Neuron (in vitro differentiated cells): ENCODE results near the gene PLEKHD1.
"Not testable (repeated sequence)": the region's sequence is repeated elsewhere in the genome, so short reads cannot be mapped to it uniquely, and the experiment has no call there.

Source experiments
- H2AFZ ChIP-seq: one replicate; pipeline ENCODE4 v1.6.1; 2013; ENCODE audit warnings: low read depth, mild to moderate bottlenecking, inconsistent platforms, low read length, moderate library complexity
- H3K27me3 ChIP-seq: one replicate; pipeline ENCODE4 v1.6.1; 2013; ENCODE audit warnings: low read length; ENCODE audit not compliant: insufficient read depth
- H3K36me3 ChIP-seq: one replicate; pipeline ENCODE4 v1.6.1; 2013; ENCODE audit warnings: low read length; ENCODE audit not compliant: insufficient read depth
- H3K4me1 ChIP-seq: one replicate; pipeline ENCODE4 v1.6.1; 2013; ENCODE audit warnings: low read length; ENCODE audit not compliant: insufficient read depth
- H3K4me3 ChIP-seq: 2 replicates; pipeline ENCODE4 v1.5.1; 2013; ENCODE audit warnings: mild to moderate bottlenecking, low read length, moderate library complexity
- H3K9me3 ChIP-seq: one replicate; pipeline ENCODE4 v1.6.1; 2013; ENCODE audit warnings: low read length

The PLEKHD1 gene

DNA sequence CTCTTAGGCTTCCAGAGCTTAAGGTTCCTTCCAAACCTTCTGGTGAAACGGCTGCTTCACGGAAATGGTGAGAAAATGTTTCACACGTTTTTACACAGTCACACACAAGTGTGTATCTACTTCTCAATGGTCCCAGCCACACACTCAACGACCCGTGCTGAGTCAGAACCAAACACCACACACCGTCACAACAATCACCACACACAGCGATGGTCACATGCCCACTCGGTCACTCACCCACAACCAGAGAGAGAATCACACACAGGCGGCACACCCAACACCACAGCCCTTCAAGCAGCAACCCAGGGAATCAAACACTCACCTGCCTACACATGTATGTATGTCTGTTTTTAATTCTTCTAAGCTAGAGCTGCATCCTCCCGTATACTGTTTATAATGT is 12.6 kb upstream of the PLEKHD1 start:
- H3K9me3 ChIP-seq = no peaks in the 10 kb centered on the region
- H3K4me1 ChIP-seq = no peaks in the 10 kb centered on the region
- no peaks in the 10 kb centered on the region for H3K27me3 ChIP-seq
- H3K36me3 ChIP-seq = no peaks in the 10 kb centered on the region
- H3K4me3 ChIP-seq = no peak overlapping the region
- H2AFZ ChIP-seq = no peak overlapping the region

DNA sequence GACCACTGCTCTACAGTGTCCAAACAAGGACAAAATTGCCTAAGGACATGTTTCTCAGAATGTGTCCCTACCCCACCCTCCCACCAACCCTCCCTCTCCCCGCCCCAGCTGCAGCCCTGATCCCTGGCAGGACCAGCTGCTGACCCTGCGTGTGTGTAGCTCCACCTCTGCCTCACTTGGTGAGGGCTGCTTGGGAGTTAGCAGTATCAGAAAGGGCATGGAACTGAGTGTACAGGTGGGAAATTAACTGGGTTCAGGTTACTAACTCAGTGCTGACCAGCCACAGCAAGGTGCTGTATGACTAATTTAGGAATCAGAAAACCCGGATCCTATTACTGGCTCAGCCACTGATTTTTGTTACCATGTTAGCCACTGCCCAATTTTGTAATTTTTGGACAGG is 11.3 kb upstream of the PLEKHD1 start:
- no peaks in the 10 kb centered on the region for H3K9me3 ChIP-seq
- no peaks in the 10 kb centered on the region for H3K27me3 ChIP-seq
- no peak overlapping the region for H3K4me3 ChIP-seq
- no peaks in the 10 kb centered on the region for H3K4me1 ChIP-seq
- H3K36me3 ChIP-seq = no peaks in the 10 kb centered on the region
- no peak overlapping the region for H2AFZ ChIP-seq

DNA sequence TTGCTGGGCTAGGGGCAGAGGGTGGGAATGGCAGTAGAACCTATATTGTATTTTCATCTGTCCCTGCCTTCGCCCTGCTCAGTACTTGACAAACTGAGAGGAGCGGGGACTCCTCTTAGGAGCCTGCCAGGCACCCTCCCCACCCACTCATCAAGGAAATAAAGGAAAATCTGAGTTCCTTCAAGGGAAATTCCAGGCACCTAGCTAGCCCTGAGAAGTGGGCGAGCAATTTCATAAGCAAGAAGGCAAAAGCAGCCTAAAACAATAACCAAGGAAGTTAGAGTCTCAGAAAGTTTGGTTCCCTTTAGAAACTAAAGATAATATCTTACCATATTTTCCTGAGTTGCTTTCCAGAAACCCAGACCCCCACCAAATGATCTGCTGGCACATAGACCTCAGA is 10.6 kb upstream of the PLEKHD1 start:
- Histone ChIP-seq H3K4me3 (no peak overlapping the region), H3K27me3 (no peaks in the 10 kb centered on the region), H3K4me1 (no peaks in the 10 kb centered on the region), H2AFZ (no peak overlapping the region), H3K36me3 (no peaks in the 10 kb centered on the region), H3K9me3 (no peaks in the 10 kb centered on the region)

DNA sequence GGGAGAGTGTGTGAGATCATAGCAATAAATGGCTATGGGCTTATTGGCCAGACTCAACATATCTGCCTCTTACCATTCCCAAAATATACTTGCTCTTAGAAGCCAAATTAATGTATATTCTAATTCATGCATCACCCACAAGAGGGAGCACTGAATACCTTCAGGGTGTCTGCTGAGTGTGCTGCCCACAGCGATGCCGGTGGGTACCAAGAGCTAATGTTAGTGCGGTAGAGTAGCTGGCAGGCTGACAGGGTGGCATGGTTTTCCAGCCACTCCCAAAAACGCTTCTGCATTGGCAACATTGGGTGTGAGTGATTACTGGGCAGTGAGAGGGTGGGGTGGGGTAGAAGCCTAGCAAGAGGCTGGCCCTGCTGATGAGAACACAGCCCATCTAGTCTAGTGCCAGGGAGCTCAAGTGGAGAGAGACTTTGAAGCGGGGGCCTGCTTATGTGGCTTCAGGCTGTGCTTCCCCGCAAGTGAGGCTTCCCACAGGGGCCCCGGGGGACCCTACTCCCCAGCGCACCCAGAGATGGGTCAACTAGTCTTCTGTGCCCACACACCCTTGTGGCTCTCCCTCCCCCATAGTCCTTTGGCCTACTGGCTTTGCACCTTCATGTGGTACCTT is 9.2 kb upstream of the PLEKHD1 start:
- Histone ChIP-seq H3K9me3 (no peaks in the 10 kb centered on the region), H3K4me1 (no peaks in the 10 kb centered on the region), H3K36me3 (no peaks in the 10 kb centered on the region), H3K27me3 (no peaks in the 10 kb centered on the region), H3K4me3 (no peak overlapping the region), H2AFZ (no peak overlapping the region)

DNA sequence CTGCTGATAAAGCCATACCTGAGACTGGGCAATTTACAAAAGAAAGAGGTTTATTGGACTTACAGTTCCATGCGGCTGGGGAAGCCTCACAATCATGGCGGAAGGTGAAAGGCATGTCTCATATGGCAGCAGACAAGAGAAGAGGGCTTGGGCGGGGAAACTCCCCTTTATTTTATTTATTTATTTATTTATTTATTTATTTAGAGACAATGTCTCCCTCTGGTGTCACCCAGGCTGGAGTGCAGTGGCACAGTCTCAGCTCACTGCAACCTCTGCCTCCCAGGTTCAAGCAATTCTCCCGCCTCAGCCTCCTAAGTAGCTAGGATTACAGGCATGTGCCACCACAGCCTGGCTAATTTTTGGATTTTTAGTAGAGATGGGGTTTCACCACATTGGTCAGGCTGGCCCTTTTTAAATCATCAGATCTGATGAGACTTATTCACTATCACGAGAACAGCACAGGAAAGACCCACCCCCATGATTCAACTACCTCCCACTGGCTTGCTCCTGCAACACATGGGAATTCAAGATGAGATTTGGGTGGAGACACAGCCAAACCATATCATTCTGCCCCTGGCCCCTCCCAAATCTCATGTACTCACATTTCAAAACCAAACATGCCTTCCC is 7.6 kb upstream of the PLEKHD1 start:
- H3K9me3 ChIP-seq, H2AFZ ChIP-seq, H3K36me3 ChIP-seq, H3K4me3 ChIP-seq, H3K4me1 ChIP-seq: not testable (repeated sequence)
- H3K27me3 ChIP-seq = peaks cover 11% of the 10 kb centered on the region

DNA sequence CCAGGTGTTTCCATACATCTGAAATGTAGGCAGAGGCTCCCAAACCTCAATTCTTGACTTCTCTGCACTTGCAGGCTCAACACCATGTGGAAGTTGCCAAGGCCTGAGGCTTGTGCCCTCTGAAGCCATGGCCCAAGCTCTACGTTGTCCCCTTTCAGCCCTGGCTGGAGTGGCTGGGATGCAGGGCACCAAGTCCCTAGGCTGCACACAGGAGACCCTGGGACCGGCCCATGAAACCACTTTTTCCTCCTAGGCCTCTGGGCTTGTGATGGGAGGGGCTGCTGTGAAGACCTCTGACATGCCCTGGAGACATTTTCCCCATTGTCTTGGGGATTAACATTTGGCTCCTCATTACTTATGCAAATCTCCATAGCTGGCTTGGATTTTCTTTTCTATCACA is 6.5 kb upstream of the PLEKHD1 start:
- not testable (repeated sequence) for H3K4me1 ChIP-seq, H3K4me3 ChIP-seq, H3K36me3 ChIP-seq, H3K9me3 ChIP-seq, H2AFZ ChIP-seq
- H3K27me3 ChIP-seq = peaks cover 22% of the 10 kb centered on the region

DNA sequence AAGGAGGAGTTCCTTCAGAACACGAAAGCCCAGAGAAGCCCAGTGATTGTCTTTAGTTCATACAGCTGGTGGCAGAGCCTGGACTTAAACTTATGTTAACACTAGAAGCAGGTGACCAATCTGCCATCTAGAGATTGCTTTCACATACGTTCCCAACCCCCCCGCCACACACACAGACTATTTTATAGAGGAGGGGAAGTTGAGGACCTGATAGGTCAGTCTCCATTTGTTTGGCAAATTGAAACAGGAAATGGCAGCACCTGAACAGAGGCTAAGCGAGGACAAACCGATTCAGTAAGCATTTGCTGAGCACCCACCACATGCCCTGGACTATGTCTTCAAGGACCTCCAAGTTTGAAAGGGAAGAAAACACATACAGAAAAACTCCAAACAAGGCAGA is 4.8 kb upstream of the PLEKHD1 start:
- Histone ChIP-seq H3K27me3 (peaks cover 38% of the 10 kb centered on the region), H3K4me1 (peaks cover 6% of the 10 kb centered on the region), H3K9me3 (no peaks in the 10 kb centered on the region), H3K36me3 (no peaks in the 10 kb centered on the region), H3K4me3 (no peak overlapping the region), H2AFZ (no peak overlapping the region)

DNA sequence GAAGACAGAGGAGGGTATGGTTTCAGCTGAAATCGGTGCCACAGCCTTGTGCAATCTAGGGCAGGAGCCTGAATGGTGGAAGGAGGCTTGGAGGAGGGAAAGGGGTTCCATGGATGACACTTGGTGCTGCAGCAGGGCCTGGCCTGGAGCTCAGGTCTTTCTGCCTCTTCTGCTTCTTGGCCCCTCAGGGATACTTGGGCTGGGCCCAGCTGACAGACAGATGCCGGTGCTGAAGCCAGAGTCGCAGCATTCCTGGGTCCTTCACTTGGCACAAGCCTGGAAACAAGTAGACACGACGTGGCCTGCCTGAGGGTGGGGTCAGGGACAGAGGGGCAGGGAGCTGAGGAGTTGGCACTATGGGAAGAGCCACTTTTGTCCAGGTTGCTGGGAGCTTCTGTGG is 4.4 kb upstream of the PLEKHD1 start:
- H3K36me3 ChIP-seq = no peaks in the 10 kb centered on the region
- H3K27me3 ChIP-seq = peaks cover 42% of the 10 kb centered on the region

DNA sequence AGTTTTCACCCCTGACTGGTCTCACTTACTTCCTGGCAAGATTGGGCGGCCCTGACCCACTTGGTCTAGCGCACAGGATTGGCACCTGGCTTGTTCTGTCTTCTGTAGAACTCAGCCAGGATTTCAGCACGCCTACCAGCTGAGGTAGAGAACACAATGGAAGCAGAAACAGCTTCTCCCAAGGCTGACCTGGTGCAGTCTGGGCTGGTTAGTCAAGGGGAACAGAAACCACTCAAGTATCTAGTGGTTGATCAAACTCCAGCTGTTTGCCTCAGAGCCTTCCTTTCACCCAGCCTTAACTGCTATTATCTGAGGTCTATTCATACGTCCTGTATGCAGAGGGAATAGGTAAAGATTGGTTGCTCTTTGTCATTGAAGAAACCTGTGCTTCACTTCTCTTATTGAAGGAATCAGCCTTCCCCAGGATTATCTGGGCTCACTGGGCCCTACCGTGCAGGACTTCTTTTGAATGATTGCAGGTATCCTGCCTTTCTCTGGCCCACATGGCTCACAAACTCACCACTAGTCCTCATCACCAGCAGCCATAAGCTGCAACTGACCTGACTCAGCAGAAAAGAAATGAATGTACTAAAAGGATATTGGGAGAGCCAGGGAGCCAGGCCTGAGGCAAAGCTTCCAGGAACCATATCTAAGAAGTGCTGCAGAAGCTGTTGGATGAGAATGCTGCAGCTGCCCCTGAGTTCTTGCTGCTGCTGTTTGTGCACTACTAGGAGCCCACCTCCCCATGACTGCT is 2.5 kb upstream of the PLEKHD1 start:
- H3K27me3 ChIP-seq = peaks cover 60% of the 10 kb centered on the region
- H3K4me1 ChIP-seq = peaks cover 14% of the 10 kb centered on the region
- H3K36me3 ChIP-seq = no peaks in the 10 kb centered on the region
- no peak overlapping the region for H2AFZ ChIP-seq
- no peak overlapping the region for H3K4me3 ChIP-seq
- H3K9me3 ChIP-seq = no peaks in the 10 kb centered on the region

More for the DNA sequence above, 4.4 kb upstream of the PLEKHD1 start:
- Histone ChIP-seq H3K4me3 (no peak overlapping the region), H2AFZ (no peak overlapping the region), H3K9me3 (no peaks in the 10 kb centered on the region), H3K4me1 (peaks cover 8% of the 10 kb centered on the region)

DNA sequence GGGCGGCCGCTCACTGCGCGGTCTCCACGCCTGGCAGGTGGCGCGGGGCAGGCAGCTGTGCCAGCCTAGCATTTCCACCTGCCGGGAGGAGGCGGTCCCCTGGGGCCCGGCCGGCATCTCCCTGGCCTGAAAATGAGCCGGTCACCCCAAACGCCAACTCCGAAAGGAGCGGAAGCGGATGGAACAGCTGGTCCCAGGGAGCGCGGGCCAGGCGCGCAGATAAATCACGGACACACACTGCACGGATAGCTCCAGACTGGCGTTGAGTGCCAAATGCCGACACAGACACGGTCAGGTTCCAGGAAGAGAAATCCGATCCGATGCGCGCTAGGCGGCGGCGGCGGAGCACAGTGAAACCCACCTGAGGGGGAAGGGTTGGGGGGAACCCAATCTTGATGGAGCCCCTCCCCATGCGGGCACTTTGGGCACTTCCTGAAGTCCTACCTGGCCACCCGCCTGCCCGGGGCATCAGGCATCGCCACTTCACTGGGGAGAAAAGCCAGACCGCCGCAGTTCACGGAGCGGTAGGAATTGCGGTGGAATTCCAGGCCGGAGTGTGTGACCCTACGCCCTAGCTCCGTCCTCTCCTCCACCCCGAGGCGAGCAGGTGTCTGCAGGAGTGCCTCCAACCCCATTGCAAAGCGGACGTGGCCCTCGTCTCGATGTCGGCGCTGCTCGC is 624 bp upstream of the PLEKHD1 start:
- peaks cover 24% of the 10 kb centered on the region for H3K4me1 ChIP-seq
- no peaks in the 10 kb centered on the region for H3K36me3 ChIP-seq
- peak overlapping the region; percentile 38 for H3K4me3 ChIP-seq
- no peaks in the 10 kb centered on the region for H3K9me3 ChIP-seq
- H2AFZ ChIP-seq = peak overlapping the region; percentile 41
- H3K27me3 ChIP-seq = peaks cover 61% of the 10 kb centered on the region

DNA sequence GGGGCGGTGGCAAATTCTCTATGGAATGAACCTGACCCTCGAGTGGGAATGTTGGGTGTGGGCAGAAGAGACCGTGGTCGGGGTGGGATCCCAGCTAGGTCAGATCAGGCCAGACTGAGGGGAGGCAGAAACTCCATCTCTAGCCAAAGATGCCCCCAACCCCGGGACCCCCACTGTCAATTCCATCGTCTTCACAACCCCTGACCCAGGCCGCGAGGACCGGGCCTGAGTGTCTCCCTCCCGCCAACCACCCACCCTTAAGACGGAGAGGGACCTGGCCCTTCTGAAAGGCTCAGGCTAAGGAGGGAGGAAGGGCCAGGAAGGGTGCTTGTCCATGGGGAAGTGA is 760 bp downstream of the PLEKHD1 start:
- no peaks in the 10 kb centered on the region for H3K9me3 ChIP-seq
- H3K4me1 ChIP-seq = peaks cover 24% of the 10 kb centered on the region
- H2AFZ ChIP-seq = no peak overlapping the region
- peaks cover 61% of the 10 kb centered on the region for H3K27me3 ChIP-seq
- no peaks in the 10 kb centered on the region for H3K36me3 ChIP-seq
- H3K4me3 ChIP-seq = no peak overlapping the region

DNA sequence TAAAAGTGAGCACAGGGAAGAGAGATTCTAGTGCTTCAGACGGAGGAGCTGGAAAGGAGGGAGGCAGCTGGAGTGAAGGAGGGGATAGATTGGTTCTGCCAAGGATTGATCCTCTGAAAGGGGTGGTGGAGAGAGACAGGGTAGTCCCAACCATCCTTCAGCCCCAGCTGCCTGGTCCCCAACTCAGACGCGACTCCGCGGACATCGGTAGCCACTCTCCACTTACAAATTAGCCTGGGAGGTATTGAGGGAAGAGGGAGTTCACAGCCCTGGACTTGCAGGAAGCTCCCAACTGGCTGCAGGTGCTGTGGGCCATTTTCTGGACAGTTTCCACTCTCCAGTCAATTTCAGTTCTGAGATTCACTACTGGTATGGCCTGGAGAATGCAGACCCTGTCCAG is 1.2 kb downstream of the PLEKHD1 start:
- Histone ChIP-seq H2AFZ (no peak overlapping the region), H3K4me1 (peaks cover 24% of the 10 kb centered on the region), H3K4me3 (no peak overlapping the region), H3K36me3 (no peaks in the 10 kb centered on the region), H3K27me3 (peaks cover 60% of the 10 kb centered on the region), H3K9me3 (no peaks in the 10 kb centered on the region)

DNA sequence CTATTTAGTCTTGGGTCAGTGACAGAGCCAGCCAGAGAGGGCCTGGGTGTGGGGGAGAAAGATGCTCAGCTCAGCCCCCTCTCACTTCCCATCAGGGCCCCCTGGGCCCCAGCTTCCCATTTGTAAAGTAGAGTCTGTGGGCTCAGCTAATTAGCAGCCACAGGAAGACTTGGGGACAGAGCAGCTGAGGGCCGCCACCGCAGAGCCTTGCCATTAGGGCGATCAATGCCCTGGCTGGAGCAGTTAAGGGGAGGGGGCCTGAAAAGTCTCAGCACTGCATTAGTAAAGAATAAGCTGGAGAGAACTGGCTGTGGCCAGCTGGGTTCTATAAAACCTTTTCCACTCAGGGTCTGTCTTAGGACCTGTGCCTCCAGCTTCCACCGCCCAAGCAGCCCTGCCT is 2.7 kb downstream of the PLEKHD1 start:
- Histone ChIP-seq H3K27me3 (peaks cover 49% of the 10 kb centered on the region), H3K9me3 (no peaks in the 10 kb centered on the region), H3K4me1 (peaks cover 24% of the 10 kb centered on the region), H3K36me3 (no peaks in the 10 kb centered on the region), H2AFZ (peak overlapping the region; percentile 47), H3K4me3 (no peak overlapping the region)
